Measurements from ENCODE around the gene PIAS4.
A peak's percentile ranks its signal among the peaks of the same experiment; 100 is the strongest.

The PIAS4 gene

DNA sequence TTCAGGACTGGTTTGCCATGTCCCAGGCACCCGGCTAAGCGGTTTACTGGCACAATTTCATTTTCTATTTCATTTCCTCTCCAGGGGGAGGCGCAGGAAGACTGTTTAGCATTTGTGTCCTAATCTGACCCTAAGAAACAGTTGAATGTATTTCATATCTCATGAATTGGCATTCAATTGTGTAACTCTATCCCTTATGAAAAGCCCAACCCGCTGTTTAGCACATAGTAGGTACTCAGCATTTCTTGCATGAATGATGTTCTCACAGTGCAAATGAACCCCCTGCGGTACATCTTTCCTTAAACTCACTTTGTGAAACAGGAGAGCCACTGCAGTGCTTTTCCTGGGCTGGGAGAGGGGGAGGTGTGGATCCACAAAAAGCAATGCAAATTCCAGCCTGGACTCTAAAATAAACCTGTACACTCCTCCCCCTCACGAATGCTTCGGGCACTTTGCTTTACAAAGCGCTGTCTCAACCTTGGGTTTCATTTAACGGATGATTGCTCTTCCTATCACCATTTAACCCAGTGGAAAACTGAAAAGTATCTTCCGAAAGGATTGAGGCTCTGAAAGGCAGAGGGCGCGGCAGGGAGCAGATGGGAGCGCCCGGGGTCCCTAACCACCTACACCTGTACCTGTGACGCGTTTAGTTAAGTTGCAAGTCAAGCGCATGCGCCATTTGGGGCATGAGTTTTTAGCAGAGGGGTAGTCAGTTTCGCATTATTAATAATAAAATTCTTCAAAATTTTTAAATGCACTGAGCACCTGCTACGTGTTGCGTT, 21.1 kb upstream of the PIAS4 start (continued):
- TF ChIP-seq PRDM2 (tag by site-specific recombination; IDR thresholded peaks at IDR 0.05; ENCODE audit: borderline replicate concordance) (no peak), ZEB2 (tag by site-specific recombination; IDR thresholded peaks at IDR 0.05) (peak; percentile 86), KLF8 (tag by site-specific recombination; IDR thresholded peaks at IDR 0.05) (0 out of 2 replicates have a peak, but pooled peaks have one; percentile 48), ZBTB44 (tag by site-specific recombination; IDR thresholded peaks at IDR 0.05) (peak; percentile 86), HOXC10 (CRISPR knock-in tag; IDR thresholded peaks at IDR 0.05) (no peak), KLF17 (tag by site-specific recombination; IDR thresholded peaks at IDR 0.05) (0 out of 2 replicates have a peak, but pooled peaks have one; percentile 34), ZNF10 (tag by site-specific recombination; IDR thresholded peaks at IDR 0.05) (no peak), ZNF449 (tag by site-specific recombination; IDR thresholded peaks at IDR 0.05) (peak; percentile 98), ZNF248 (tag by site-specific recombination; IDR thresholded peaks at IDR 0.05) (no peak), FEZF1 (tag by site-specific recombination; IDR thresholded peaks at IDR 0.05) (peak; percentile 63; the same call in 1 of the 2 replicates), ZNF600 (tag by site-specific recombination; IDR thresholded peaks at IDR 0.05) (0 out of 2 replicates have a peak, but pooled peaks have one; percentile 27), KLF9 (tag by site-specific recombination; IDR thresholded peaks at IDR 0.05; ENCODE audit: low read depth) (peak; percentile 19; the same call in 1 of the 2 replicates), KLF10 (tag by site-specific recombination; IDR thresholded peaks at IDR 0.05) (peak; percentile 32), ZNF133 (tag by site-specific recombination; IDR thresholded peaks at IDR 0.05) (no peak), ZNF114 (tag by site-specific recombination; IDR thresholded peaks at IDR 0.05) (no peak), TRIM28 (IDR thresholded peaks at IDR 0.05; ENCODE audit: borderline replicate concordance, low read length) (peak; percentile 87; the same call in 1 of the 2 replicates), ZXDB (tag by site-specific recombination; IDR thresholded peaks at IDR 0.05) (peak; percentile 64; the same call in 1 of the 2 replicates)
- TF ChIP-seq, protein P1, sequence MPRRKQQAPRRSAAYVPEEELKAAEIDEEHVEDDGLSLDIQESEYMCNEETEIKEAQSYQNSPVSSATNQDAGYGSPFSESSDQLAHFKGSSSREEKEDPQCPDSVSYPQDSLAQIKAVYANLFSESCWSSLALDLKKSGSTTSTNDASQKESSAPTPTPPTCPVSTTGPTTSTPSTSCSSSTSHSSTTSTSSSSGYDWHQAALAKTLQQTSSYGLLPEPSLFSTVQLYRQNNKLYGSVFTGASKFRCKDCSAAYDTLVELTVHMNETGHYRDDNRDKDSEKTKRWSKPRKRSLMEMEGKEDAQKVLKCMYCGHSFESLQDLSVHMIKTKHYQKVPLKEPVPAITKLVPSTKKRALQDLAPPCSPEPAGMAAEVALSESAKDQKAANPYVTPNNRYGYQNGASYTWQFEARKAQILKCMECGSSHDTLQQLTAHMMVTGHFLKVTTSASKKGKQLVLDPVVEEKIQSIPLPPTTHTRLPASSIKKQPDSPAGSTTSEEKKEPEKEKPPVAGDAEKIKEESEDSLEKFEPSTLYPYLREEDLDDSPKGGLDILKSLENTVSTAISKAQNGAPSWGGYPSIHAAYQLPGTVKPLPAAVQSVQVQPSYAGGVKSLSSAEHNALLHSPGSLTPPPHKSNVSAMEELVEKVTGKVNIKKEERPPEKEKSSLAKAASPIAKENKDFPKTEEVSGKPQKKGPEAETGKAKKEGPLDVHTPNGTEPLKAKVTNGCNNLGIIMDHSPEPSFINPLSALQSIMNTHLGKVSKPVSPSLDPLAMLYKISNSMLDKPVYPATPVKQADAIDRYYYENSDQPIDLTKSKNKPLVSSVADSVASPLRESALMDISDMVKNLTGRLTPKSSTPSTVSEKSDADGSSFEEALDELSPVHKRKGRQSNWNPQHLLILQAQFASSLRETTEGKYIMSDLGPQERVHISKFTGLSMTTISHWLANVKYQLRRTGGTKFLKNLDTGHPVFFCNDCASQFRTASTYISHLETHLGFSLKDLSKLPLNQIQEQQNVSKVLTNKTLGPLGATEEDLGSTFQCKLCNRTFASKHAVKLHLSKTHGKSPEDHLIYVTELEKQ (tag by site-specific recombination; IDR thresholded peaks at IDR 0.05; ENCODE audit: borderline replicate concordance) = 0 out of 2 replicates have a peak, but pooled peaks have one; percentile 6
- TF ChIP-seq, protein P2, sequence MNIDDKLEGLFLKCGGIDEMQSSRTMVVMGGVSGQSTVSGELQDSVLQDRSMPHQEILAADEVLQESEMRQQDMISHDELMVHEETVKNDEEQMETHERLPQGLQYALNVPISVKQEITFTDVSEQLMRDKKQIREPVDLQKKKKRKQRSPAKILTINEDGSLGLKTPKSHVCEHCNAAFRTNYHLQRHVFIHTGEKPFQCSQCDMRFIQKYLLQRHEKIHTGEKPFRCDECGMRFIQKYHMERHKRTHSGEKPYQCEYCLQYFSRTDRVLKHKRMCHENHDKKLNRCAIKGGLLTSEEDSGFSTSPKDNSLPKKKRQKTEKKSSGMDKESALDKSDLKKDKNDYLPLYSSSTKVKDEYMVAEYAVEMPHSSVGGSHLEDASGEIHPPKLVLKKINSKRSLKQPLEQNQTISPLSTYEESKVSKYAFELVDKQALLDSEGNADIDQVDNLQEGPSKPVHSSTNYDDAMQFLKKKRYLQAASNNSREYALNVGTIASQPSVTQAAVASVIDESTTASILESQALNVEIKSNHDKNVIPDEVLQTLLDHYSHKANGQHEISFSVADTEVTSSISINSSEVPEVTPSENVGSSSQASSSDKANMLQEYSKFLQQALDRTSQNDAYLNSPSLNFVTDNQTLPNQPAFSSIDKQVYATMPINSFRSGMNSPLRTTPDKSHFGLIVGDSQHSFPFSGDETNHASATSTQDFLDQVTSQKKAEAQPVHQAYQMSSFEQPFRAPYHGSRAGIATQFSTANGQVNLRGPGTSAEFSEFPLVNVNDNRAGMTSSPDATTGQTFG (tag by site-specific recombination; IDR thresholded peaks at IDR 0.05; ENCODE audit: borderline replicate concordance) = no peak
- TF ChIP-seq, protein P3, sequence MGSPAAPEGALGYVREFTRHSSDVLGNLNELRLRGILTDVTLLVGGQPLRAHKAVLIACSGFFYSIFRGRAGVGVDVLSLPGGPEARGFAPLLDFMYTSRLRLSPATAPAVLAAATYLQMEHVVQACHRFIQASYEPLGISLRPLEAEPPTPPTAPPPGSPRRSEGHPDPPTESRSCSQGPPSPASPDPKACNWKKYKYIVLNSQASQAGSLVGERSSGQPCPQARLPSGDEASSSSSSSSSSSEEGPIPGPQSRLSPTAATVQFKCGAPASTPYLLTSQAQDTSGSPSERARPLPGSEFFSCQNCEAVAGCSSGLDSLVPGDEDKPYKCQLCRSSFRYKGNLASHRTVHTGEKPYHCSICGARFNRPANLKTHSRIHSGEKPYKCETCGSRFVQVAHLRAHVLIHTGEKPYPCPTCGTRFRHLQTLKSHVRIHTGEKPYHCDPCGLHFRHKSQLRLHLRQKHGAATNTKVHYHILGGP (tag by site-specific recombination; IDR thresholded peaks at IDR 0.05) = no peak

Data from HEK293 (cell line).